Heart left ventricle (tissue), 16 donors: ENCODE measurements around the gene HYLS1. TPM values are rescaled to one million over a fixed set of nuclear protein-coding genes. Genes with fewer than 3 reads are reported as not detected.
A peak's percentile ranks its signal among the peaks of the same experiment; 100 is the strongest.

Source experiments
- ATAC-seq, 4 donors: fragments of 200-7000 bp; cut with Tn5 transposase; one replicate each; pipeline ENCODE4 v1.9.1; 2020 to 2022; ENCODE audit warnings: moderate library complexity in 4 of 4, mild to moderate bottlenecking in 3 of 4, moderate number of reproducible peaks in 1 of 4
- DNase-seq, 5 donors: peaks; one replicate each; pipeline ENCODE4 v3.0.0-alpha.2; 2020
- H3K27ac ChIP-seq, 12 donors: fragments of 200-600 bp; sonication (generic) in 4 of 12; one replicate each; pipeline versions ENCODE4 v1.5.0 to v1.8.0; 2016 to 2022; ENCODE audit warnings: mild to moderate bottlenecking in 2 of 12
- H3K27me3 ChIP-seq, 9 donors: fragments of 200-600 bp; sonication (generic) in 2 of 9; one replicate each; pipeline versions ENCODE4 v1.5.1 to v1.8.0; 2016 to 2022; ENCODE audit warnings: mild to moderate bottlenecking in 3 of 9
- H3K36me3 ChIP-seq, 9 donors: fragments of 200-600 bp; sonication (generic) in 2 of 9; one replicate each; pipeline versions ENCODE4 v1.5.0 to v1.8.0; 2018 to 2022; ENCODE audit warnings: mild to moderate bottlenecking in 2 of 9
- H3K4me1 ChIP-seq, 12 donors: fragments of 200-600 bp; sonication (generic) in 4 of 12; one replicate each; pipeline versions ENCODE4 v1.5.0 to v1.8.0; 2016 to 2022; ENCODE audit warnings: mild to moderate bottlenecking in 3 of 12
- H3K4me3 ChIP-seq, 12 donors: fragments of 200-600 bp; sonication (generic) in 4 of 12; one replicate each; pipeline versions ENCODE4 v1.5.0 to v1.8.0; 2017 to 2022; ENCODE audit warnings: mild to moderate bottlenecking in 9 of 12, moderate library complexity in 4 of 12
- H3K9me3 ChIP-seq, 12 donors: fragments of 200-600 bp; sonication (generic) in 4 of 12; one replicate each; pipeline versions ENCODE4 v1.5.0 to v1.8.0; 2016 to 2022; ENCODE audit warnings: mild to moderate bottlenecking in 1 of 12
- CTCF ChIP-seq, 12 donors: fragments of 200-600 bp; sonication (generic) in 4 of 12; IDR thresholded peaks; one replicate each; pipeline versions ENCODE4 v1.5.0 to v1.8.0; 2018 to 2022; ENCODE audit warnings: antibody characterized with exemption in 12 of 12, mild to moderate bottlenecking in 5 of 12
- POLR2A ChIP-seq, 2 donors: fragments of 450-650 bp; IDR thresholded peaks; one replicate each; pipeline ENCODE4 v1.6.1; 2017; ENCODE audit warnings: antibody characterized with exemption in 2 of 2, mild to moderate bottlenecking in 2 of 2, moderate library complexity in 2 of 2
- WGBS, 4 donors: extraction: QIAGEN DNeasy Blood & Tissue Kit in 2 of 4; methylation state at CpG; one replicate each; pipeline versions ENCODE4 v1.1.5 to v1.1.7; 2013 to 2018; 5-methylcytosine and 5-hydroxymethylcytosine counted together
- intact Hi-C, 10 donors: fragments of 100-400 bp; cut with DNase I; formaldehyde crosslinking; loops; one replicate each; pipeline versions ENCODE4 v1.11.1 to v1.14.2; 2022
- polyA plus RNA-seq, 2 donors: library from polyadenylated mRNA; stranded (reverse); fragments of 200-250 nt; gene quantifications; one replicate each; pipeline ENCODE4 v1.2.3, GENCODE V29; 2013
- total RNA-seq, 9 donors: library from RNA; depleted of rRNA in 2 of 9; stranded (reverse); fragments of >200 nt in 2 of 9; fragmentation: NEBNext Ultra II Directional in 3 of 9; extraction: Animal tissue kit (Norgen Biotek cat#: 25700) in 3 of 9; gene quantifications; one replicate each; pipeline versions ENCODE4 v1.1.0 to v1.2.4, GENCODE V29; 2016 to 2023
- donor health status: ischemic (EF 13 %, LVEDD 7.1; RV severe dilation, severe dysfunction).
- donor health status: healthy with polysubstance abuse.
- donor health status: DM: no; HTN: yes; CAD: no.
- donor health status: DM: no; HTN: no; CAD: no.
- donor health status: ischemic (EF 25% LVEDD 6.9; RV normal size, moderate dysfunction).
- donor health status: ischemic (EF 25% LVEDD 5.7; RV mildly dilated, moderate dysfunction).
- donor health status: healthy.
- donor health status: DM: yes; HTN: yes; CAD: no.
- donor health status: ischemic (EF 35%, LVEDD 5.7; RV mildly dilated, moderate dysfunction).
- donor health status: nonischemic (EF 11% LVEDD 7.7; RV severe dilation, severe dysfunction).
- donor health status: DM: yes; HTN: yes; CAD: no.
- donor health status: PGD.
- donor health status: ischemic (EF 29% LVEDD 5.4; RV normal size, mild dysfunction).
- donor health status: nonischemic (EF 23%, LVEDD 6.1; RV moderate dilation, normal function).

HYLS1 gene
- total and polyA plus RNA-seq, 11 donors = 3.0 to 6.9 (median 4.3) TPM

GRCh38 chr11:125918140-125918840 lies 30.8 kb downstream of the HYLS1 start:
- ATAC-seq = no peak
- WGBS, 4 donors = 74 to 79% (median 78%) methylated on average over 13 of the region's 13 CpGs
- H3K4me3 ChIP-seq = no peak overlapping the region
- no peaks in the 10 kb centered on the region for H3K36me3 ChIP-seq
- peaks cover 0 to 29% (median 3%) of the 10 kb centered on the region in 9 donors for H3K27me3 ChIP-seq
- no peak for TF ChIP-seq POLR2A (IDR thresholded peaks at IDR 0.05)
- no peak for TF ChIP-seq CTCF (IDR thresholded peaks at IDR 0.05)
- no peaks in the 10 kb centered on the region for H3K9me3 ChIP-seq
- intact Hi-C loops = no loop called here
- H3K27ac ChIP-seq = no peak overlapping the region
- H3K4me1 ChIP-seq = no peaks in the 10 kb centered on the region
- DNase-seq = no peak

GRCh38 chr11:125921042-125921441 lies 33.6 kb downstream of the HYLS1 start:
- no peak for DNase-seq
- Histone ChIP-seq H3K9me3 (no peaks in the 10 kb centered on the region), H3K27ac (no peak overlapping the region), H3K4me1 (no peaks in the 10 kb centered on the region), H3K36me3 (no peaks in the 10 kb centered on the region), H3K4me3 (no peak overlapping the region), H3K27me3 (peaks cover 0 to 22% (median 3%) of the 10 kb centered on the region in 9 donors)
- WGBS, 4 donors = 78 to 84% (median 80%) methylated on average over 9 of the region's 9 CpGs
- intact Hi-C loops = loop anchor here in 2 of 10 donors (1.0 to 5.0 kb wide), 2 partner anchors 271 to 273 kb away; no protein-coding TSS in a partner anchor
- no peak for ATAC-seq
- TF ChIP-seq POLR2A (IDR thresholded peaks at IDR 0.05) = no peak
- TF ChIP-seq CTCF (IDR thresholded peaks at IDR 0.05) = no peak

GRCh38 chr11:125922156-125922555 lies 34.7 kb downstream of the HYLS1 start:
- DNase-seq (no peak), ATAC-seq (no peak)
- no peaks in the 10 kb centered on the region for H3K4me1 ChIP-seq
- H3K9me3 ChIP-seq = no peaks in the 10 kb centered on the region
- no peak overlapping the region for H3K27ac ChIP-seq
- no peaks in the 10 kb centered on the region for H3K36me3 ChIP-seq
- TF ChIP-seq CTCF (IDR thresholded peaks at IDR 0.05) (no peak), POLR2A (IDR thresholded peaks at IDR 0.05) (no peak)
- no peak overlapping the region for H3K4me3 ChIP-seq
- 83 to 88% (median 86%) methylated on average over 3 of the region's 3 CpGs for WGBS, 4 donors
- intact Hi-C loops = loop anchor here in 4 of 10 donors (2.0 to 5.0 kb wide), 2 partner anchors 270 to 273 kb away; no protein-coding TSS in a partner anchor
- H3K27me3 ChIP-seq = peaks cover 0 to 20% (median 0%) of the 10 kb centered on the region in 9 donors

- no peaks in the 10 kb centered on the region for H3K9me3 ChIP-seq
- no peak for TF ChIP-seq POLR2A (IDR thresholded peaks at IDR 0.05)
- TF ChIP-seq CTCF (IDR thresholded peaks at IDR 0.05) = peak; percentile 65 to 87 (median 79)
- no peak overlapping the region for H3K4me3 ChIP-seq
- intact Hi-C loops = loop anchor here in 7 of 10 donors (1.0 to 5.0 kb wide), 4 partner anchors 269 to 272 kb away; no protein-coding TSS in a partner anchor
- H3K27ac ChIP-seq = no peak overlapping the region
- DNase-seq (peak in 4 of 5 donors; percentile 52 to 61 (median 57)), ATAC-seq (peak; percentile 69 to 89 (median 76))
- no peaks in the 10 kb centered on the region for H3K4me1 ChIP-seq
- H3K27me3 ChIP-seq = peaks cover 0 to 13% (median 0%) of the 10 kb centered on the region in 9 donors
- WGBS, 4 donors = 5 to 9% (median 6%) methylated on average over 8 of the region's 8 CpGs
- no peaks in the 10 kb centered on the region for H3K36me3 ChIP-seq
These were observed 35.6 kb downstream of the HYLS1 start for GRCh38 chr11:125923012-125923579.
